Iris pigment epithelial cell (primary cell): ENCODE results near the gene UCK1.
"Not testable (repeated sequence)": the region's sequence is repeated elsewhere in the genome, so short reads cannot be mapped to it uniquely, and the experiment has no call there.

Experiments used
- DNase-seq: peaks from one replicate; pipeline ENCODE4 v3.0.0-alpha.2; 2011; ENCODE audit warnings: low read depth

UCK1 gene

DNA sequence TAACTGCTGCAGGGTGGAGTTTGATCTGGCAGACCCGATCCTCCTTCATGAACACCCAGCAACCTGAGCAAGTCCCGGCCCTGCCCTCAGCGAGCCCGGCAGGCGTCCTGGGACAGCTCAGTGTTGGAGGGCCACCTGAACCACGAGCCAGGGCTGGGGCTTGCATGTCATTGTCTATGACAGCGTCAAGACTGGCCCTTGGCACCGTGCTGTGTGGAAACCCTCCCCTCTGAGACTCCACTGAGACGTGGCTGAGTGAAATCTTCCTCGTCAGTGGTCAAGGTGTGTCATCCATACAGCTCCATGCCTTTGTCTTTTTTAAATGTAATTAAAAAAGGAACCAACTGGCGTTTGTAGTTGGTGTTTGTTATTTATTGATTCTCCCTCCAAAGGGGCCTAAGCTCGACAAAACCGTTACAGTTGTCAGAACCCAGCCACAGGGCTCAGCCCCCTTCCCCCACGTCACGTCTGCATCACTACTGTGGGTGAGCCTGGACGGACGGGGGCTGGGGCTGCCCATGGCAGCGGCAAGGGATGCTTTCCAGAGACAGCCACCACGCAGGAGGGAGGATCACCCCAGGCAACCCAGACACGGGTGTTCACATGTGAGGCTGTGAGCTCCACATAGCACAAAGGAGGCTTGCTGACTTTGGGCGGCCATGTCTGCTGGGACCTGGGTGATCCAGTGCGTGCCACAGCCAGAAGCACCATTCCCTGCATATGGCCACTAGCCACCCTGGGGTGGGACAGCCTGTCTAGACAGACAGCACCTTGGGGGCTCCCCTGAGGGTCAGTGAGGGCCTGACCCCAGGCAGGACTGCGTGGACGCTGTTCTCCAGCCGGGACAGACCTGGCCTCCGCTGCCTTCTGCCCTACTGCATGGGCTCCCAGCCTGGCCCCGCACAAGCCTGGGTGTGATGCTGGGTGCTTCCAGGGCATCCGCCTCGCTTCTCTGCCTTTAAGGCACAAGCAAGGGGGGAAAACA is 7.3 kb downstream of the UCK1 start:
- DNase-seq = no peak

DNA sequence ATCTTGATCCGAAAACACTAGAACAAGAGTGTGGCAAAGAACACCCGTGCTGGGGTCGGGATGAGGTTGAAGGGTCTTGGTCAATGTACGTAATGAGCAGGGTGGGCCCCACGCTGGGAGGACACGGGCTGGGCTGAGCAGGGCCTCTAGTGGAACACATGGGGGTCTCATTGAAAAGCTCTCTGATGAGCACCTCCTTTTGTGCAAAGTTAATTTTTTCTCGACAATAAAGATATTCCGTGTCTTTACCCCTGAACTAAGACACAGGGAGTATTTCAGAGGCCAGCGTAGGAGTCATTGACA is 8.0 kb downstream of the UCK1 start:
- no peak for DNase-seq

DNA sequence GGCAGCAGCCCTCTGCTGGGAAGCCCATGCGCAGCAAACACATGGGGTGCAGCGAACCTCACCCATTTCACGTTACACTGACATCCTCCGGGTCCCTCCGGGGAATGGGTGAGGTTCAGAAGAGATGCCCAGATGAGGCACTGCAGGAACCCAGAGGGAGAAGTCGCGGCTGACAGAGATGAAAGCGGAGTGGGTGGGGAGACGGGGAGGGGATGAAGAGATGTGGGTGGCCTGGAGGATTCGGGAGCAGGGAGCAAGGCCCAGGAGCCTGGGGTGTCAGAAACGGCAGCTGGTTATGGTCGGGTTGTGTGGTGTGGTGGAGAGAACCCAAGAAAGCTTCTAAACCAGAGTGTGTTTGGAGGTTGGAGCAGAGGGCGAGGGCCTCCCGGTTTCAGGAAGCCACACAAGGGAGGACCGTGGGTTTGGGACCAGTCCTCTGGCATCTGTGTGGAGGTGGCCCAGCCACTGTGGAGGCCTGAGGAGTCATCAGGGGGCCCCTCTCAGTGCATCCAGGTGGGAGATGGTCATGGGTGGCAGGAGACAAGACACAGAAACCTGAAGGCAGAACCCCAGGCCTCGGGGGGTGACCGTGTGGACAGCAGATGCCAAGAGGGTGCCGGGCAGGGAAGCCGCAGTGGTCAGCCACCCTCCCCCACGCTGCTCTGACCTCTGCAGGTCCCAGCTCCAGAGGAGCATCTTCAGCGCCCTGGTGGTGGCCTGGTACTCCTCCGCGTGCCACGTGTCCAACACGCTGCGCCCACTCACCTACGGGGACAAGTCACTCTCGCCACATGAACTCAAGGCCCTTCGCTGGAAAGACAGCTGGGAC is 8.6 kb downstream of the UCK1 start:
- DNase-seq = no peak

DNA sequence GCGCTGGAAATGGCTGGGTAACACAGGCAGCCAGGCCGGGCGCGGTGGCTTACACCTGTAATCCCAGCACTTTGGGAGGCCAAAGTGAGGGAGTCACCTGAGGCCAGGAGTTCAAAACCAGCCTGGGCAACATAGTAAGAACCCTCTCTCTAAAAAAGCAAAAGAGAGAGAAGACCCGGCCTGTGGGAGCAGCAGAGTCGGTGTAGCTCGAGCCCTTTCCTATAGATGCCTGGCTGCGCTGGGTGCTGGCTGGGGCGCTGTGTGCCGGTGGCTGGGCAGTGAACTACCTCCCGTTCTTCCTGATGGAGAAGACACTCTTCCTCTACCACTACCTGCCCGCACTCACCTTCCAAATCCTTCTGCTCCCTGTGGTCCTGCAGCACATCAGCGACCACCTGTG is 9.2 kb downstream of the UCK1 start:
- DNase-seq = no peak

DNA sequence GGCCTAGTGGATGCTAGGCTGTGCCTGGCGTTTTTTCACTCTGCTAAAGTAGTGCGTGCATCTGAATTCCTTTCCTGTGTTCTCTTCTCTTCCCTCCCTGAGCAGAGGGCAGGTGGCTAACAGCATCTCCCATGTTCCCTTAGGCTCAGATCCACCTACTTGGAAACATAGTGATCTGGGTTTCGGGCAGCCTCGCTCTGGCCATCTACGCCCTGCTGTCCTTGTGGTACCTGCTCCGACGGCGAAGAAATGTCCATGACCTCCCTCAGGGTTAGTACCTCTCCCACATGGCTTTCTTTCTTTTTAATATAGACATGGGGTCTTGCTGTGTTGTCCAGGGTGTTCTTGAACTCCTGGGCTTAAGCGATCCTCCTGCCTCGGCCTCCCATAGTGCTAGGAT is 9.9 kb downstream of the UCK1 start:
- DNase-seq = no peak

DNA sequence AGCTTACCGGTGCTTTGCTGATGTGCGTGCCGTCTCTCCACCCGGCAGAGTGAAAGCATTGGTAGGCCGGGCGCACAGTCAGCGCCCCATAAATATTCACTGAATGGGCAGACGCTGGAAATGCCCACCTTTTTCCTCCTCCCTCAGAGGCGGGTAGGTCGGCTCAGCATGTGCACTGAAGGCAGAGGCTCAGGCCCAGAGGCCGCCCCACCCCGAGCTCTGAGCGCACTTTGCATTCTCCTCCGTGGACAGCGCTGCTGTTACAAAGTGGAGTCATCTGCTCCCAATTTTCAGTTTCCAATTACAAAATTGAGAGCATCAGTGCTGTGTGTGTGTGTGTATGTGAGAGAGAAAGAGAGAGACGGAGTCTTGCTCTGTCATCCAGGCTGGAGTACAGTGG is 10.6 kb downstream of the UCK1 start:
- no peak for DNase-seq

DNA sequence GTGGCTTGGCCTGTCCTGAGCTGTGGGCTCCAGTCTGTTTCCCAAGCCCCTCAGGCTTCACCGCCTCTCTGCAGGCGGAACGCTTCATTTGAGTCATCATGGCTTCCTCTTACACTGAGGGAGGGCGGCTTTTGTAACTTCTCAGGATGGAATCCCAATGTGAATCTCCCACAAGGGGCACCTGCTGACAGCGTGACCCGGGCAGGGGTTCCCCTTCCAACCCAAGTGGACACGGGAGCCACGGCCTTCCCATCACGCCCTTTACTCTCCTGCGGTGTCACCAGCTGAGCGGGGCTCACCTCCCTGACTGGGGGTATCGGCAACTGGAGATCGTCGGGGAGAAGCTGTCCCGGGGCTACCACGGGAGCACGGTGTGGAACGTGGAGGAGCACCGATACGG is 12.5 kb downstream of the UCK1 start:
- DNase-seq = no peak

DNA sequence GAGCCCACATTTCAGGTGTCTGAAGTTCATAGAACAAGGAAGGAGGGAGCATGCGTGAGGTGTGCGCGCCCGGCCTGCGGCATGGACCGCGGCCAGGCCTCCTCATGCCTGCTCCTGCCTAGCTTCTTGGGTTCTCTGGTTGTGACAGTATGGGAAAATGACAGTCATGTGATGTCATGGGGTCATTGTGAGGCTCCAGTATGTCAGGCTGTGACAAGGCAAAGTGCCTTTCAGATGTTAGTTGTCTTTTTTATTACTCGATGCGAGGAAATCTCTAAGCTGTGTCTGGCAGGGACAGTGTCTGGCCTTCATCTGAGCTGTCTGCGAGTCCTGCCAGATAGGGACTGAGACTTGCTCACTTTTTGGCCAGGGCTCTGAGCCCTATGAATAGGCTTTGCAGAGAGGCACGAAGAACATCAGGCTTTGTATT is 13.3 kb downstream of the UCK1 start:
- DNase-seq = no peak

DNA sequence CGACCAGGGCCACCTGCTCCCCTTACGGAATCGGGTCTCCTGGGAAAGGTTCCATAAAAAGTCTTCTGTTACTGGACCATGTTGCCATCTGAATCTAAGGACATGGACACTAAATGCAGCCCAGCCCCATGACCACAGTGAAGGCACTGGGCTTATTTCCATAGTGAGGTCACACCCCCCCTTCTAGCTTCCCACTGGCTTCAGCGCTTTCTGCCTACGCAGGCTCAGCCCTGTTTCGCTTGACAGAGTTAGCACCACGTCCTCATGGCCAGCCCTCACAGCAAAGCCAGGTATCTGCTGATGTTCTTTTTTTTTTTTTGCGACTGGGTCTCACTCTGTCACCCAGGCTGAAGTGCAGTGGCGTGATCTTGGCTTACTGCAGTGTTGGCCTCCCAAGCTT is 14.1 kb downstream of the UCK1 start:
- no peak for DNase-seq

DNA sequence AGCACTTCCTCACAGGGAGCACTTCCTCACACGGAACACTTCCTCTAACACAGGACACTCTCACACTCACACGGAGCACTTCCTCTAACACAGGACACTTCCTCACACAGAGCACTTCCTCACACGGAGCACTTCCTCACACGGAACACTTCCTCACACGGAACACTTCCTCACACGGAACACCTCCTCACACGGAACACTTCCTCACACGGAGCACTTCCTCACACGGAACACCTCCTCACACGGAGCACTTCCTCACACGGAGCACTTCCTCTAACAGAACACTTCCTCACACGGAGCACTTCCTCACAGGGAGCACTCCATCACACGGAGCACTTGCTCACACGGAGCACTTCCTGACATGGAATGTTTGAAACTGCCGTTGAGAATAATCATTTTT is 15.0 kb downstream of the UCK1 start:
- DNase-seq = no peak

DNA sequence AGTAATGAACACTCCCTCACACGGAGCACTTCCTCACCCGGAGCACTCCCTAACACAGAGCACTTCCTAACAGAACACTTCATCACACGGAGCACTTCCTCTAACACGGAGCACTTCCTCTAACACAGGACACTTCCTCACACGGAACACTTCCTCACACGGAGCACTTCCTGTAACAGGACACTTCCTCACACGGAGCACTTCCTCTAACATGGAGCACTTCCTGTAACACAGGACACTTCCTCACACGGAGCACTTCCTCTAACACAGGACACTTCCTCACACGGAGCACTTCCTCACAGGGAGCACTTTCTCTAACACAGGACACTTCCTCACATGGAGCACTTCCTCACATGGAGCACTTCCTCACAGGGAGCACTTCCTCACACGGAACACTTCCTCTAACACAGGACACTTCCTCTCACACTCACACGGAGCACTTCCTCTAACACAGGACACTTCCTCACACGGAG is 15.5 kb downstream of the UCK1 start:
- not testable (repeated sequence) for DNase-seq

DNA sequence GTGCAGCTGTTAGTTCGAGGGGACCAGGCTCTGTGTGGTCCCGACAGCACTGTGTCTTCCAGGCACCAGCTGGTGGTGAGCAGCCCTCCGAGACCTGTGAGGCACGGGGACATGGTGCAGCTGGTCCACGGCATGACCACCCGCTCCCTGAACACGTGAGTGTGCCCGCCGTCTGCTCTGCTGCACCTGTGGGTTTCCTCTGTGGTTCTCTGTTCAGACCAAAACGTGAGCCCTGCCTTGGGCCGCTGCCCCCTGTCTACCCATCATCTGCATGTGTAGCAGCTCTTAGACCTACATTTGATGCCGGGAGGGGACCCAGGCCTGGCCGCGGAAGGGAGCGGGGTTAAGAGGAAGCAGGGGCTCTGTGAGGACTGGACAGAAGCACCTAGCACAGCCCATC is 17.9 kb downstream of the UCK1 start:
- no peak for DNase-seq

DNA sequence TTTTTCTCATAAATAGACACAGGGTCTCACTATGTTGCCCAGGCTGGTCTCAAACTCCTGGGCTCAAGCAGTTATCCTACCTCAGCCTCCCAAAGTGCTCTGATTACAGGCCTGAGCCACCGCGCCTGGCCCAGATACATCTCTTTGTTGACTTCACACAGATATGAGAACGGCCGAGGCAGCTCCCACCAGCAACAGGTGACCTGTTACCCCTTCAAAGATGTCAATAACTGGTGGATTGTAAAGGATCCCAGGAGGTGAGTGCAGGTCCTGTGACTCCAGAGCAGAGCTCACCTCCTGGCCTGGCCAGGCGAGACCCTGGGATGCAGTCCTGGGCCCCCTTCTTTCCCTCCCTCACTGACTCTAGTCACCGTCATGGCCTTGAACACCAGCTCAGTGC is 19.2 kb downstream of the UCK1 start:
- DNase-seq = no peak

DNA sequence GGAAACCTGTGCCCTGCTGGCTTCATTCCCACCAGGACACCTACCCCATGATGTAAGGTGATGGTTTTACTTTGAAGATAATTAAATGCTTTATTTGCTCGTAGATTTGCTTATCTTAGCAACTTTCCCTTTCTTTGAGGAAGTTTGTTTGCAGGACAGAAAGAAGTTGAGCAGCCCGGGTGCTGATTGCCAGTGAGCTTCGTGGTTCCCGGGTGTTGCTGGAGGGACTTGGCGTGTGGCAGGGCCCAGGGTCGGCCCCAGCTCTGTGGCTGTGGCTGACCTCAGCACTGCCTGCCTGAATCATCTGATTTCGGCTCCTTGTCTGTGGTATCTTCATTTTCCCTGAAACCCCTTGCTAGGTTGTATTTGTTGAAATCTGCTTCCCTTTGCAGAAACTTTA is 19.6 kb downstream of the UCK1 start:
- DNase-seq = no peak

DNA sequence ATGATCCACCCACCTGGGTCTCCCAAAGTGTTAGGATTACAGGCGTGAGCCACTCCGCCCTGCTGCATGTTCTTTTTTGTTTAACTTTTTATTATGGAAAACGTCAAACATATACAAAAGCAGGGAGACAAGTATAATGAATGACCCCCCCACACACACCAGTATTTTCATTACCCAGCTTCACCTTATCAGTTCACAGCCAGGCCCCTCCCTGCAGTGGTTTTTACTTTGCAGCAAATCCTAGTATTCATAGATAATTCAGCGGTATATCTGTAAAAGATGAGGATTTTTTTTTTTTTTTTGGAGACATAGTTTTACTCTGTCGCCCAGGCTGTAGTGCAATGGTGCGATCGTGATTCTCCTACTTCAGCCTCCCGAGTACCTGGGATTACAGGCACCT is 26.1 kb downstream of the UCK1 start:
- DNase-seq = no peak

DNA sequence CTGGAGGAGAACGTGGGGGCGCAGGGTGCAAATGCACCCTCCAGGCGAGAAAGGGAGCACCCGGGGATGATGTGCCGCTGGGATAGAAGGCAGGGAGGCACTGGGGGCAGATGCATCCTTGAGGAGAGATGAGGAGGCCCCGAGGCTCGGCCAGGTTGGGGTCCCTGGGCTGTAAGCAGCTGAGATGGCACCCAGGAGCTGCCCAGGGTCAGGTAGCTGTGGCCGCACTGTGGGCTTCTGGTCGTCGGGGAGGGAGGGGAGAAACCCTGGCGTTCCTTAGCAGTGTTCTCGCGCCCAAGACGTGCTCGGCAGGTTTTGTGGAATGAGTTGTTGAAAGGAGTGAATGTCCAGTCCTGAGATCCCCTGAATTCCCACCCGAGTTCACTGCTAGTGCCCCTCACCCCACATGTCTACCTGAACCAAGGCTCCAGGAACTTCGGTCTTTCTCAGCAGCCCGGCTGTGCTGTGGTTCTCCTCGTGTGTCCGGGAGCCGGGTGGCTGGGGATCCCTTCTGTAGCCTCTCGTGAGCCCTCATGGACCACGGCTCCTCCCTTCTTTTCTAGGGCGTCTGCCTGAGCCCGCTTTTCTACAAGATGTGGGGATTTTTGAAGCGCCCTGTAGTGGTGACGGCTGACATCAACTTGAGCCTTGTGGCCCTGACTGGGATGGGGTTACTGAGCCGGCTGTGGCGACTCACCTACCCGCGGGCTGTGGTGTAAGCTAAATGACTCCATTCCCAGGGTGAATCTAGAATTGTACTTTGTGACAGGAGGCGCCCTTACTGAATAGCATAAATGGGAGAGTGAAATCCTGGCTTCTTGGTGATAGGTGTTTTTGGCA is 27.2 kb downstream of the UCK1 start:
- DNase-seq = peak; percentile 34

DNA sequence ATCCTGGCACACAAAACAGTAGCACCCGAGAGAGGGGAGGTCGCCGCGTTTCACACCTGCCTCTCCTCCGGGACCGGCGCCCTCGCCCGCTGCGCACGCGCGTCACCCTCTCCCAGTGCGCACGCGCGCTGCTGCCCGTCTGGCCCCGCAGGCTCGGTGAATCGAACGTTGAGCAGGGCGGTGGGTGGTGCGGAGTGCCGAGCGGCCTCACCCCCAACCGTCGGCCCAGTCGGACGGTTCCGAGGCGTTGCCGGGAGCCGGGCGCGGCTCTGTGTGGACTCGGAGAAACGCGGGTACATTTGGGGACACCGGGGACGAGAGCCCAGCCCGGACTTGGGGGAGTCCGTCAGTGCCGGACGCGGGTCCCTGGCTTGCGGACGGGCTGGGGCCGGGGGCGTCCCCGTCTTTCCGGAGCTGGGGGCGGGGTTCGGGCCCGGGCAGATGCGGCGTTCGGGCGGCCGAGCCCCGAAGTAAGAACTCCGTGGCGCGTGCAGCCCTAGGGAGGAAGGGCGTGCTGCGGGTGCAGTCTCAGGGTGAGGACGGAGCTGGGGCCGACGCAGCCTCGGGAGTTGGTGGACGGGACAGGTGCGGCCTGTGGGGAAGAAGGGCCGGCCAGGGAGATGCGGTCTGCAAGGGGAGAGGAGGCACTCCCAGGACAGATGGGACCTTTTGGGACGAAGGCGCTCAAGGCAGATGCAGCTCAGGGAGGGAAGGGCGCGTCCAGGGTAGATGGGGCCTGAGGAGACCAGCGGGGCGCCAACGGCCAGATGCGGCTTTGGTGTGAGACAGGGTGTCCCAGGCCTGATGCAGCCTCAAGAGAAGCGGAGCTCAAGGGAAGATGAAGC is 28.1 kb downstream of the UCK1 start, which contains the start of gene POMT1:
POMT1 (plus strand) TSS at position 138 of the 845 bp plus-strand sequence. CDS start 1,301 bp downstream, outside the sequence.
- DNase-seq = peak; percentile 75

DNA sequence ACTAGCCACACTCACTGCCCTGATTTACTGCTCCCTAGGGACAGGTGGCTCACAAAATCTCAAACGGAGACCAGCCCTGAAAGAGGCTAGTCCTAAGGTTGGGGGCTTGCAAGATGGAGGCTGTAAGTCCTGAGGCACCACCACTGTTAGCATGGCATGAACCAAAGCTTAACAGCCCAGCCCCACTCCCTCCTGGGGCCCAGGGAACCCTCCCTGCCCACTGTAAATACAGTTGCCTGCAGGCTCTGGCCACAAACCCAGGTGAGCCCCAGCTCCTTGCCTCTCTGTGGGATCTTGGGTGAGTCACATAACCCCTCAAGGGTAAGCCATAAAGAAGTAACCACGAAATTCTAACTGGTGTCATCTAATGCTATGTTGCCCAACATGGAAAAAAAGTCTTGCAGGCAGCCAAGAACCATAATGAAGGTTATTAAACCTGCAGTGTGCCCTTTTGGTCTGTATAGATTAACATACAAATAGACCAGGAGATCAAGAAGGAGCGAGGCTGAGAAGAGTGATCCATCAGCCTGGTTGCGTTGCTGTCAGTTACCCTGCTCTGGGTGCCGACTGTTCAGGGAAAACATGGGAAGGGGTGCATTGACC is 30.0 kb downstream of the UCK1 start:
- peak; percentile 77 for DNase-seq

DNA sequence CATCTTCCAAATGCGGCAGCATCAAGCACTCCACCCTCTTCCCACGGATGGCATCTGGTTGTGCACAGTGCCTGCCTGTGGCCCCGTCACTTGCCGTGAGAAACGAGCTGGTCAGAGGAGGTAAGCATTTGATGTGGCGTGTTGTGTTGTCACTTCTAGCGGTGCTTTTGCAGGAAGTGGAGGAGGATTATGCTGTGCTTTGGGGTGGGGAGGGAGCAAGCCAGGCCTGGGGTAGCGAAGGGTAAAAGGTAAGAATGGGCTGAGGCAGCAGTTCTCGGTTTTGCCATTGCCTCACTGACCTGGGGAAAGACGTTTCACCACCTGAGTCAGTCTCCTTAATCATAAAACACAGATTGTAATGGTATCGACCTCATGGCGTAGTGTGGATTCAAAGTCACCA is 30.7 kb downstream of the UCK1 start:
- no peak for DNase-seq

DNA sequence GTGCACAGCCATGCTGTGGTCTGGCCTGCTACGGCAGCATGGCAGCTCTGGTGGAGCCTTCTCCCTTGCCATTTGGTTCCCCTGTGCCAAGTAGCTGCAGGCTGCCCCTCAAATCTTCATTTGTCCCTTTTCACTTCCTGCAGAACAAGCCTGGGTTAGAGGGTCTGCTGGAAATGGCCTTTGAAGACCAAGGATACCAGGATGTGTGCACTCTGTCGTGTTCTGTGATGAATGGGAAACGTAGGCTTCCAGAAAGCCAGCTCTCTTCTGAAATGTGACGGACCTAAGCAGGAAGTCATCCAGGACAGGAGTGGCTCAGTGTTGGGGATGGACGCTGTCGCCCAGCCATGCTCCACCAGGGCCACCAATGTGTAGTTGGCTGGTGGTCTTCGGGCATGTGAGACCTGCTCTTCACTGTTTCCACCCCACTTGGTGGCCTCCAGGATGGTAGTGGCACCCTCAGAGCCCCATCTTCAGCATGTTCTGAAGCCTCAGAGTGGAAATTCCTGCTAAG is 31.8 kb downstream of the UCK1 start:
- DNase-seq = no peak
